ENCODE measurements around the gene GLIS2.

The GLIS2 gene

DNA sequence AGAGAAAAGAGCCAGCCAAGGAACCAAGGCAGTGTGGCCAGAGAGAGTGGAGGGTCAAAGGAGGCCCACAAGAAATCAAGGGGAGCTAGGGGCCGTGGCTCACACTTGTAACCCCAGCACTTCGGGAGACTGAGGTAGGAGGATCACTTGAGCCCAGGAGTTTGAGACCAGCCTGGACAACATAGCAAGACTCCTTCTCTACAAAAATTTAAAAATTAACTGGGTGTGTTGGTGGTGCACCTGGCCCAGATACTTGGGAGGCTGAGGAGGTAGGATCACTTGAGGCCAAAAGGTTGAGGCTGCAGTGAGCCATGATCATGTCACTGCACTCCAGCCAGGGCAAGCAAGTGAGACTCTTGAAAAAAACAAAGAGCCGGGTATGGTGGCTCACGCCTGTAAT is 24.2 kb upstream of the GLIS2 start:
- Histone ChIP-seq H4K20me1 (ENCODE audit: insufficient read depth, low read length) (no peaks in the 10 kb centered on the region), H3K9me2 (ENCODE audit: low read depth, low read length) (no peaks in the 10 kb centered on the region), H2AFZ (ENCODE audit: low read length) (no peak overlapping the region), H3K4me3 (ENCODE audit: low read depth, low read length, poor library complexity, severe bottlenecking) (no peak overlapping the region), H3K79me2 (ENCODE audit: insufficient read depth, low read length) (no peaks in the 10 kb centered on the region), H3K36me3 (ENCODE audit: insufficient read depth, low read length) (no peaks in the 10 kb centered on the region), H3K27me3 (ENCODE audit: insufficient read depth, low read length) (no peaks in the 10 kb centered on the region), H3K9ac (ENCODE audit: low read length) (no peak overlapping the region), H3K27ac (ENCODE audit: low read depth, low read length, poor library complexity, severe bottlenecking) (no peak overlapping the region), H3F3A (ENCODE audit: insufficient read depth, low read length) (no peaks in the 10 kb centered on the region), H3K9me3 (ENCODE audit: low read length) (no peaks in the 10 kb centered on the region), H3K4me1 (ENCODE audit: insufficient read depth, low read length, severe bottlenecking) (peaks cover 7% of the 10 kb centered on the region), H3K4me2 (ENCODE audit: low read length) (no peak overlapping the region)
- TF ChIP-seq, protein P1, sequence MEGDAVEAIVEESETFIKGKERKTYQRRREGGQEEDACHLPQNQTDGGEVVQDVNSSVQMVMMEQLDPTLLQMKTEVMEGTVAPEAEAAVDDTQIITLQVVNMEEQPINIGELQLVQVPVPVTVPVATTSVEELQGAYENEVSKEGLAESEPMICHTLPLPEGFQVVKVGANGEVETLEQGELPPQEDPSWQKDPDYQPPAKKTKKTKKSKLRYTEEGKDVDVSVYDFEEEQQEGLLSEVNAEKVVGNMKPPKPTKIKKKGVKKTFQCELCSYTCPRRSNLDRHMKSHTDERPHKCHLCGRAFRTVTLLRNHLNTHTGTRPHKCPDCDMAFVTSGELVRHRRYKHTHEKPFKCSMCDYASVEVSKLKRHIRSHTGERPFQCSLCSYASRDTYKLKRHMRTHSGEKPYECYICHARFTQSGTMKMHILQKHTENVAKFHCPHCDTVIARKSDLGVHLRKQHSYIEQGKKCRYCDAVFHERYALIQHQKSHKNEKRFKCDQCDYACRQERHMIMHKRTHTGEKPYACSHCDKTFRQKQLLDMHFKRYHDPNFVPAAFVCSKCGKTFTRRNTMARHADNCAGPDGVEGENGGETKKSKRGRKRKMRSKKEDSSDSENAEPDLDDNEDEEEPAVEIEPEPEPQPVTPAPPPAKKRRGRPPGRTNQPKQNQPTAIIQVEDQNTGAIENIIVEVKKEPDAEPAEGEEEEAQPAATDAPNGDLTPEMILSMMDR (IDR thresholded peaks at IDR 0.05; ENCODE audit: low read length): no peak
- TF ChIP-seq EZH2 (IDR thresholded peaks at IDR 0.05; ENCODE audit: borderline replicate concordance, low read length): no peak

DNA sequence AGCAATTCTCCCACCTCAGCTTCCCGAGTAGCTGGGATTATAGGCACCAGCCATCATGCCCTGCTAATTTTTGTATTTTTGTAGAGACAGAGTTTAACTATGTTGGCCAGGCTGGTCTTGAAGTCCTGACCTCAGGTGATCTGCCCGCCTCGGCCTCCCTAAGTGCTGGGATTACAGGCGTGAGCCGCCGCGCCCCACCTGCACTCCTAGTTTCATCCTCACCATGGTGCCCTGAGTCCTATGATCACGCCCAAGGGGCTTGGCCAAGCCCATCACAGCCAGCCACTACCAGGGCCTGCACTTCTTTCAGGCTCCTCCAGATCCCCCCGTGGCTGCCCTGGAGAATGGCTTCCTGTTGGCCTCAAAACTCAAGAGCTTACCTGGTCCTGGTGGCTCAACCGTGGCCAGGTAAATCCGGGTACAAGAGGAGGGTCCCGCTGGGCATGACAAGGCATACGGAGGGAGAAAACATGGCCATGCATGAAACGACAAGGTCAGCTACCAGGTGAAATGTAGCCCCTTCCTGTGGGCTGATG is 22.6 kb upstream of the GLIS2 start:
- Histone ChIP-seq H4K20me1 (ENCODE audit: insufficient read depth, low read length) (no peaks in the 10 kb centered on the region), H3K27ac (ENCODE audit: low read depth, low read length, poor library complexity, severe bottlenecking) (no peak overlapping the region), H3K4me1 (ENCODE audit: insufficient read depth, low read length, severe bottlenecking) (peaks cover 4% of the 10 kb centered on the region), H3K4me3 (ENCODE audit: low read depth, low read length, poor library complexity, severe bottlenecking) (no peak overlapping the region), H3K9ac (ENCODE audit: low read length) (no peak overlapping the region), H3K4me2 (ENCODE audit: low read length) (no peak overlapping the region), H3K36me3 (ENCODE audit: insufficient read depth, low read length) (no peaks in the 10 kb centered on the region; the same call in 1 of the 2 replicates), H3K27me3 (ENCODE audit: insufficient read depth, low read length) (no peaks in the 10 kb centered on the region), H3K9me2 (ENCODE audit: low read depth, low read length) (no peaks in the 10 kb centered on the region), H3K79me2 (ENCODE audit: insufficient read depth, low read length) (no peaks in the 10 kb centered on the region), H2AFZ (ENCODE audit: low read length) (no peak overlapping the region), H3F3A (ENCODE audit: insufficient read depth, low read length) (no peaks in the 10 kb centered on the region), H3K9me3 (ENCODE audit: low read length) (no peaks in the 10 kb centered on the region)
- no peak for TF ChIP-seq EZH2 (IDR thresholded peaks at IDR 0.05; ENCODE audit: borderline replicate concordance, low read length)
- TF ChIP-seq, protein P1 (IDR thresholded peaks at IDR 0.05; ENCODE audit: low read length): no peak

DNA sequence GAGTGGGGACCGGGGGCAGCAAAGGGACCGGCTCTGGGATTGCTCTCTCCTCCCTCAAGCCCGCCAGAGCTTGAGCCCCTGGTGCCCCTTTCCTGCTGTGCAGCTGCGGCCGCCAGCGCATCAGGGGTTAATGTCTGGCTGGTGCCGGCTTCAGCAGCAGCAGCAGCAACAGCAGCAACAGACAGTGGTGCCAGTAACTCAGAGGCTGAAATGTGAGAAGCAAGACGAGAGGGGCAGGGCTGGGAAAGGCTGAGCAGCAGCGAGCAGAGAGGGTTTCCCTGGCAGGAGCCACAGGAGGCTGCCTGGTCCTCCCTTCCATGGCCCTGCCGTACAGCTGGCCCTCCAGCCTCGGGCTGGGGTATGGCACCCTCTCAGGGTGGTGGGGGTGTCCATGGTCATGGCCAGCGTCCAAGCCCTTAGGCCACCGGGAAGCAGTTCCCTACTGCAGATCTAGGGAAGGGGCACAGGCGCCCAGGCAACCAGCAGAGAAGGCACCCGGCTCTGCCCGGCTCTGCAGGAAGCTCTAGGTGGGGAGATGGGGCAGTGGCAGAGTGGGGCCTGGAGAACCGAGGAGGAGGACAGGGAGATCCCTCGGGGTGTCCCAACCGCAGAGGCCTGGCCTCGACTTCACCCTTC is 21.9 kb upstream of the GLIS2 start:
- no peak overlapping the region for H3K9ac ChIP-seq (ENCODE audit: low read length)
- H3K9me3 ChIP-seq (ENCODE audit: low read length): no peaks in the 10 kb centered on the region
- no peak overlapping the region for H3K4me3 ChIP-seq (ENCODE audit: low read depth, low read length, poor library complexity, severe bottlenecking)
- peaks cover 2% of the 10 kb centered on the region; the same call in 1 of the 2 replicates for H3K36me3 ChIP-seq (ENCODE audit: insufficient read depth, low read length)
- H3F3A ChIP-seq (ENCODE audit: insufficient read depth, low read length): no peaks in the 10 kb centered on the region
- no peaks in the 10 kb centered on the region for H3K27me3 ChIP-seq (ENCODE audit: insufficient read depth, low read length)
- H3K4me2 ChIP-seq (ENCODE audit: low read length): no peak overlapping the region
- H3K9me2 ChIP-seq (ENCODE audit: low read depth, low read length): no peaks in the 10 kb centered on the region
- H2AFZ ChIP-seq (ENCODE audit: low read length): no peak overlapping the region
- H3K4me1 ChIP-seq (ENCODE audit: insufficient read depth, low read length, severe bottlenecking): no peaks in the 10 kb centered on the region
- no peaks in the 10 kb centered on the region for H3K79me2 ChIP-seq (ENCODE audit: insufficient read depth, low read length)
- H4K20me1 ChIP-seq (ENCODE audit: insufficient read depth, low read length): no peaks in the 10 kb centered on the region
- TF ChIP-seq, protein P1 (IDR thresholded peaks at IDR 0.05; ENCODE audit: low read length): no peak
- no peak for TF ChIP-seq EZH2 (IDR thresholded peaks at IDR 0.05; ENCODE audit: borderline replicate concordance, low read length)
- no peak overlapping the region for H3K27ac ChIP-seq (ENCODE audit: low read depth, low read length, poor library complexity, severe bottlenecking)

Measured in OCI-LY1 (cell line).